Measurements from ENCODE around the gene AVPR1A.

The AVPR1A gene

GRCh38 chr12:63150713-63151622 lies at the start of gene AVPR1A:
TSS of gene AVPR1A (minus strand) at chr12:63151201. CDS start at chr12:63150836, 365 bp downstream.
- Histone ChIP-seq H3K4me1 (ENCODE audit: insufficient read depth, low read length, severe bottlenecking) (no peaks in the 10 kb centered on the region), H4K20me1 (ENCODE audit: insufficient read depth, low read length) (no peaks in the 10 kb centered on the region), H3K4me3 (ENCODE audit: low read depth, low read length, poor library complexity, severe bottlenecking) (no peak within 1 kb of the TSS), H3K9me3 (ENCODE audit: low read length) (no peaks in the 10 kb centered on the region), H3K9me2 (ENCODE audit: low read depth, low read length) (no peaks in the 10 kb centered on the region), H3K9ac (ENCODE audit: low read length) (no peak within 1 kb of the TSS), H3F3A (ENCODE audit: insufficient read depth, low read length) (no peaks in the 10 kb centered on the region), H3K27me3 (ENCODE audit: insufficient read depth, low read length) (no peaks in the 10 kb centered on the region), H3K4me2 (ENCODE audit: low read length) (no peak within 1 kb of the TSS), H3K27ac (ENCODE audit: low read depth, low read length, poor library complexity, severe bottlenecking) (no peak within 1 kb of the TSS), H3K36me3 (ENCODE audit: insufficient read depth, low read length) (no peaks in the 10 kb centered on the region), H3K79me2 (ENCODE audit: insufficient read depth, low read length) (no peaks in the 10 kb centered on the region), H2AFZ (ENCODE audit: low read length) (no peak within 1 kb of the TSS)
- TF ChIP-seq EZH2 (IDR thresholded peaks at IDR 0.05; ENCODE audit: borderline replicate concordance, low read length) (no peak), CTCF (IDR thresholded peaks at IDR 0.05; ENCODE audit: low read length) (no peak)

DNA sequence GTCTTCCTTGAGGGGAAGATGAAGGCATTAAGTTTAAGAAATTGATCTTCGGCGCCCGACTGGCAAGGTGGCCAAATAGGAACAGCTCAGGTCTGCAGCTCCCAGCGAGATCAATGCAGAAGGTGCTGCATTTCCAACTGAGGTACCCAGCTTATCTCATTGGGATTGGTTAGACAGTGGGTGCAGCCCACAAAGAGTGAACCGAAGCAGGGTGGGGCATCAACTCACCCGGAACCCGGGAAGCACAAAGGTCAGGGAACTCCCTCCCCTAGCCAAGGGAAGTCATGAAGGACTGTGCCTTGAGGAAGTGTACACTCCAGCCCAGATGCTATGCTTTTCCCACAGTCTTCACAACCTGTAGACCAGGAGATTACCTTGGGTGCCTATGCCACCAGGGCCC lies 45.2 kb upstream of the AVPR1A start:
- no peaks in the 10 kb centered on the region for H3K79me2 ChIP-seq (ENCODE audit: insufficient read depth, low read length)
- no peak overlapping the region for H3K9ac ChIP-seq (ENCODE audit: low read length)
- no peaks in the 10 kb centered on the region for H3K9me3 ChIP-seq (ENCODE audit: low read length)
- H3K9me2 ChIP-seq (ENCODE audit: low read depth, low read length), result no peaks in the 10 kb centered on the region
- H3K36me3 ChIP-seq (ENCODE audit: insufficient read depth, low read length), result no peaks in the 10 kb centered on the region
- no peaks in the 10 kb centered on the region for H3K27me3 ChIP-seq (ENCODE audit: insufficient read depth, low read length)
- H3K27ac ChIP-seq (ENCODE audit: low read depth, low read length, poor library complexity, severe bottlenecking), result no peak overlapping the region
- no peaks in the 10 kb centered on the region for H3K4me1 ChIP-seq (ENCODE audit: insufficient read depth, low read length, severe bottlenecking)
- no peak overlapping the region for H2AFZ ChIP-seq (ENCODE audit: low read length)
- no peak overlapping the region for H3K4me3 ChIP-seq (ENCODE audit: low read depth, low read length, poor library complexity, severe bottlenecking)
- H3K4me2 ChIP-seq (ENCODE audit: low read length), result no peak overlapping the region
- no peak for TF ChIP-seq CTCF (IDR thresholded peaks at IDR 0.05; ENCODE audit: low read length)
- no peak for TF ChIP-seq EZH2 (IDR thresholded peaks at IDR 0.05; ENCODE audit: borderline replicate concordance, low read length)
- no peaks in the 10 kb centered on the region for H4K20me1 ChIP-seq (ENCODE audit: insufficient read depth, low read length)
- H3F3A ChIP-seq (ENCODE audit: insufficient read depth, low read length), result no peaks in the 10 kb centered on the region

DNA sequence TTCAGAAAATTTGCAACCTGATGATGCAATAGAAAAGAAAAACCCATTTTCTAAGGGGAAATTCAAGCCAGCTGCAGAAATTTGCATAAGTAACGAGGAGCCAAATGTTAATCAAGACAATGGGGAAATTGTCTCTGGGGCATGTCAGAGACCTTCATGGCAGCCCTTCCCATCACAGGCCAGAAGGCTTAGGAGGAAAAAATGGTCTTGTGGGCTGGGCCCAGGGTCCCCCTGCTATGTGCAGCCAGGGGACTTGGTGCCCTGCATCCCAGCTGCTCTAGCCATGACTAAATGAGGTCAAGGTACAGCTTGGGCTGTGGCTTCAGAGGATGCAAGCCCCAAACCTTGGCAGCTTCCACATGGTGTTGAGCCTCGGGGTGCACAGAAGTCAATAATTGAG lies 28.2 kb upstream of the AVPR1A start:
- no peak overlapping the region for H3K9ac ChIP-seq (ENCODE audit: low read length)
- no peaks in the 10 kb centered on the region for H3K36me3 ChIP-seq (ENCODE audit: insufficient read depth, low read length)
- TF ChIP-seq CTCF (IDR thresholded peaks at IDR 0.05; ENCODE audit: low read length) (no peak), EZH2 (IDR thresholded peaks at IDR 0.05; ENCODE audit: borderline replicate concordance, low read length) (no peak)
- H3K4me1 ChIP-seq (ENCODE audit: insufficient read depth, low read length, severe bottlenecking), result no peaks in the 10 kb centered on the region
- no peaks in the 10 kb centered on the region for H3K9me2 ChIP-seq (ENCODE audit: low read depth, low read length)
- H3K4me2 ChIP-seq (ENCODE audit: low read length), result no peak overlapping the region
- no peak overlapping the region for H3K27ac ChIP-seq (ENCODE audit: low read depth, low read length, poor library complexity, severe bottlenecking)
- H3K27me3 ChIP-seq (ENCODE audit: insufficient read depth, low read length), result no peaks in the 10 kb centered on the region
- H3K4me3 ChIP-seq (ENCODE audit: low read depth, low read length, poor library complexity, severe bottlenecking), result no peak overlapping the region
- H2AFZ ChIP-seq (ENCODE audit: low read length), result no peak overlapping the region
- H4K20me1 ChIP-seq (ENCODE audit: insufficient read depth, low read length), result no peaks in the 10 kb centered on the region
- H3F3A ChIP-seq (ENCODE audit: insufficient read depth, low read length), result no peaks in the 10 kb centered on the region
- H3K79me2 ChIP-seq (ENCODE audit: insufficient read depth, low read length), result no peaks in the 10 kb centered on the region
- H3K9me3 ChIP-seq (ENCODE audit: low read length), result no peaks in the 10 kb centered on the region

All from OCI-LY1 (cell line).